CD4-positive, alpha-beta T cell (primary cell): ENCODE data around the gene GOLGA6B. TPM values are rescaled to one million over a fixed set of nuclear protein-coding genes. Genes with fewer than 3 reads are reported as not detected.

Source experiments
- total RNA-seq, 174 experiments: library from RNA in 2 of 174; stranded (reverse) in 2 of 174; gene quantifications; one replicate each; pipeline ENCODE4 v1.2.3 and lab custom pipeline; 2021 to 2026

Gene GOLGA6B
- total RNA-seq, 2 experiments from 2014 or later: 0.22 TPM; not detected in 1

Other genes with a start within 250 kb of the GOLGA6B start
- gene ARIH1, start 180.4 kb upstream of the GOLGA6B start, total RNA-seq: 100 to 1,000 TPM; 281 to 283 TPM
- under 1 TPM in 1 of 2 experiments, not detected in 1; 0.28 TPM for gene HIGD2B, start 31.5 kb downstream of the GOLGA6B start, total RNA-seq
- 10 to 100 TPM in 1 of 2 experiments, 1 to 10 TPM in 1; 8.6 to 12.8 TPM for gene BBS4, start 31.5 kb downstream of the GOLGA6B start, total RNA-seq
- gene ADPGK, start 129.1 kb downstream of the GOLGA6B start, total RNA-seq: 10 to 100 TPM; 88.8 to 92.5 TPM